Heart left ventricle (tissue), 16 donors: ENCODE data around the gene CEP131. TPM values are rescaled to one million over a fixed set of nuclear protein-coding genes. Genes with fewer than 3 reads are reported as not detected.
A peak's percentile ranks its signal among the peaks of the same experiment; 100 is the strongest.

Experiments
- ATAC-seq, 4 donors: fragments of 200-7000 bp; cut with Tn5 transposase; one replicate each; pipeline ENCODE4 v1.9.1; 2020 to 2022; ENCODE audit warnings: moderate library complexity in 4 of 4, mild to moderate bottlenecking in 3 of 4, moderate number of reproducible peaks in 1 of 4
- DNase-seq, 5 donors: peaks; one replicate each; pipeline ENCODE4 v3.0.0-alpha.2; 2020
- H3K27ac ChIP-seq, 12 donors: fragments of 200-600 bp; sonication (generic) in 4 of 12; one replicate each; pipeline versions ENCODE4 v1.5.0 to v1.8.0; 2016 to 2022; ENCODE audit warnings: mild to moderate bottlenecking in 2 of 12
- H3K27me3 ChIP-seq, 9 donors: fragments of 200-600 bp; sonication (generic) in 2 of 9; one replicate each; pipeline versions ENCODE4 v1.5.1 to v1.8.0; 2016 to 2022; ENCODE audit warnings: mild to moderate bottlenecking in 3 of 9
- H3K36me3 ChIP-seq, 9 donors: fragments of 200-600 bp; sonication (generic) in 2 of 9; one replicate each; pipeline versions ENCODE4 v1.5.0 to v1.8.0; 2018 to 2022; ENCODE audit warnings: mild to moderate bottlenecking in 2 of 9
- H3K4me1 ChIP-seq, 12 donors: fragments of 200-600 bp; sonication (generic) in 4 of 12; one replicate each; pipeline versions ENCODE4 v1.5.0 to v1.8.0; 2016 to 2022; ENCODE audit warnings: mild to moderate bottlenecking in 3 of 12
- H3K4me3 ChIP-seq, 12 donors: fragments of 200-600 bp; sonication (generic) in 4 of 12; one replicate each; pipeline versions ENCODE4 v1.5.0 to v1.8.0; 2017 to 2022; ENCODE audit warnings: mild to moderate bottlenecking in 9 of 12, moderate library complexity in 4 of 12
- H3K9me3 ChIP-seq, 12 donors: fragments of 200-600 bp; sonication (generic) in 4 of 12; one replicate each; pipeline versions ENCODE4 v1.5.0 to v1.8.0; 2016 to 2022; ENCODE audit warnings: mild to moderate bottlenecking in 1 of 12
- POLR2A ChIP-seq, 2 donors: fragments of 450-650 bp; IDR thresholded peaks; one replicate each; pipeline ENCODE4 v1.6.1; 2017; ENCODE audit warnings: antibody characterized with exemption in 2 of 2, mild to moderate bottlenecking in 2 of 2, moderate library complexity in 2 of 2
- WGBS, 4 donors: extraction: QIAGEN DNeasy Blood & Tissue Kit in 2 of 4; methylation state at CpG; one replicate each; pipeline versions ENCODE4 v1.1.5 to v1.1.7; 2013 to 2018; 5-methylcytosine and 5-hydroxymethylcytosine counted together
- intact Hi-C, 10 donors: fragments of 100-400 bp; cut with DNase I; formaldehyde crosslinking; loops; one replicate each; pipeline versions ENCODE4 v1.11.1 to v1.14.2; 2022
- polyA plus RNA-seq, 2 donors: library from polyadenylated mRNA; stranded (reverse); fragments of 200-250 nt; gene quantifications; one replicate each; pipeline ENCODE4 v1.2.3, GENCODE V29; 2013
- total RNA-seq, 9 donors: library from RNA; depleted of rRNA in 2 of 9; stranded (reverse); fragments of >200 nt in 2 of 9; fragmentation: NEBNext Ultra II Directional in 3 of 9; extraction: Animal tissue kit (Norgen Biotek cat#: 25700) in 3 of 9; gene quantifications; one replicate each; pipeline versions ENCODE4 v1.1.0 to v1.2.4, GENCODE V29; 2016 to 2023
- TF ChIP-seq, protein P1 (sequence below), 12 donors: fragments of 200-600 bp; sonication (generic) in 4 of 12; IDR thresholded peaks; one replicate each; pipeline versions ENCODE4 v1.5.0 to v1.8.0; 2018 to 2022; ENCODE audit warnings: antibody characterized with exemption in 12 of 12, mild to moderate bottlenecking in 5 of 12
- donor health status: ischemic (EF 13 %, LVEDD 7.1; RV severe dilation, severe dysfunction).
- donor health status: healthy with polysubstance abuse.
- donor health status: DM: no; HTN: yes; CAD: no.
- donor health status: DM: no; HTN: no; CAD: no.
- donor health status: ischemic (EF 25% LVEDD 6.9; RV normal size, moderate dysfunction).
- donor health status: ischemic (EF 25% LVEDD 5.7; RV mildly dilated, moderate dysfunction).
- donor health status: healthy.
- donor health status: DM: yes; HTN: yes; CAD: no.
- donor health status: ischemic (EF 35%, LVEDD 5.7; RV mildly dilated, moderate dysfunction).
- donor health status: nonischemic (EF 11% LVEDD 7.7; RV severe dilation, severe dysfunction).
- donor health status: DM: yes; HTN: yes; CAD: no.
- donor health status: PGD.
- donor health status: ischemic (EF 29% LVEDD 5.4; RV normal size, mild dysfunction).
- donor health status: nonischemic (EF 23%, LVEDD 6.1; RV moderate dilation, normal function).

Gene CEP131
- total and polyA plus RNA-seq, 11 donors, result 7.0 to 15.8 (median 8.9) TPM

DNA sequence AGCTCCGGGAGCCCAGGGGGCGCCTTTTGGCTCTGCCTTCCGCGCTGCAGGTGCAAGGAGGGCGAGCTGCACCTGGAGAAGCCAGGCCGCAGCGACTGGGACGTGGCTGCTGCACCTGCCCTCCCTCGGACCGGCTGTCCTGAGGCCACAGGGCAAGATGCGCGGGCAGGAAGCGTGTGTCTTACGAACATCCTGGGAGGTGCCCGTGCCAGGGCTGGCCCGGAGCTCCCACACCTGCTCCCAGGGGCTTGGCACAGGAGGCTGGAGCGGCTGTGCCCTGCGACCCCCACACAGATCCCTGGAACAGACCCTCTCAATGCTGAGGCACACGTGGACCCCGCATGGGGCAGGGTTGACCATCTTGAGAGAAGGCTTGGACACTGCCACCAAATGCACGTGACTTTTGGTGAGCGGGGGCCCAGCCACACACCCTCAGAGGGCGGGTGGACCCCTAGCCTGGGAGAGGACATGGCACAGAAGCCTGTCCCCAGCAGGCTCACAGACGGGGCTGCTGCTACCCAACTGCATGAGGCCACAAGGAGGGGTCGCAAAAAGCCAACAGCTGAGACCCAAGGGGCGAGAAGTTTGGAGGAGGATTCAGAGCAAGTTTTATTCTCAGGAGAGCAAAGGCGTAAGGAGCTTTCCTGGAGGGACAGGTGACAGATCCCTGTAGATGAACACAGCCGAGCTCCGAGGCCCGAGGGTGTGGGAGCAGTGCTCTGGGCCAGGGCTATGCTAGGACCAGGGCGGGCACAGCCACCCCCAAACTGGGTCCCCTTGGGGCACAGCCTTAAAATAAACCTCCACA lies 27.7 kb upstream of the CEP131 start:
- Histone ChIP-seq H3K9me3 (no peaks in the 10 kb centered on the region), H3K27ac (no peak overlapping the region), H3K27me3 (no peaks in the 10 kb centered on the region), H3K4me1 (peaks cover 3 to 18% (median 10%) of the 10 kb centered on the region in 12 donors), H3K36me3 (peaks cover 0 to 56% (median 20%) of the 10 kb centered on the region in 9 donors), H3K4me3 (no peak overlapping the region)
- no peak for TF ChIP-seq POLR2A (IDR thresholded peaks at IDR 0.05)
- TF ChIP-seq, protein P1, sequence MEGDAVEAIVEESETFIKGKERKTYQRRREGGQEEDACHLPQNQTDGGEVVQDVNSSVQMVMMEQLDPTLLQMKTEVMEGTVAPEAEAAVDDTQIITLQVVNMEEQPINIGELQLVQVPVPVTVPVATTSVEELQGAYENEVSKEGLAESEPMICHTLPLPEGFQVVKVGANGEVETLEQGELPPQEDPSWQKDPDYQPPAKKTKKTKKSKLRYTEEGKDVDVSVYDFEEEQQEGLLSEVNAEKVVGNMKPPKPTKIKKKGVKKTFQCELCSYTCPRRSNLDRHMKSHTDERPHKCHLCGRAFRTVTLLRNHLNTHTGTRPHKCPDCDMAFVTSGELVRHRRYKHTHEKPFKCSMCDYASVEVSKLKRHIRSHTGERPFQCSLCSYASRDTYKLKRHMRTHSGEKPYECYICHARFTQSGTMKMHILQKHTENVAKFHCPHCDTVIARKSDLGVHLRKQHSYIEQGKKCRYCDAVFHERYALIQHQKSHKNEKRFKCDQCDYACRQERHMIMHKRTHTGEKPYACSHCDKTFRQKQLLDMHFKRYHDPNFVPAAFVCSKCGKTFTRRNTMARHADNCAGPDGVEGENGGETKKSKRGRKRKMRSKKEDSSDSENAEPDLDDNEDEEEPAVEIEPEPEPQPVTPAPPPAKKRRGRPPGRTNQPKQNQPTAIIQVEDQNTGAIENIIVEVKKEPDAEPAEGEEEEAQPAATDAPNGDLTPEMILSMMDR (IDR thresholded peaks at IDR 0.05), result no peak
- ATAC-seq (no peak), DNase-seq (peak in 2 of 5 donors; percentile 26 to 49)
- intact Hi-C loops, result loop anchor here (5.0 to 10.0 kb wide), 5 partner anchors 42 to 354 kb away; no protein-coding TSS in a partner anchor
- WGBS, 4 donors, result 89 to 94% (median 93%) methylated on average over 19 to 31 of the region's 31 CpGs

DNA sequence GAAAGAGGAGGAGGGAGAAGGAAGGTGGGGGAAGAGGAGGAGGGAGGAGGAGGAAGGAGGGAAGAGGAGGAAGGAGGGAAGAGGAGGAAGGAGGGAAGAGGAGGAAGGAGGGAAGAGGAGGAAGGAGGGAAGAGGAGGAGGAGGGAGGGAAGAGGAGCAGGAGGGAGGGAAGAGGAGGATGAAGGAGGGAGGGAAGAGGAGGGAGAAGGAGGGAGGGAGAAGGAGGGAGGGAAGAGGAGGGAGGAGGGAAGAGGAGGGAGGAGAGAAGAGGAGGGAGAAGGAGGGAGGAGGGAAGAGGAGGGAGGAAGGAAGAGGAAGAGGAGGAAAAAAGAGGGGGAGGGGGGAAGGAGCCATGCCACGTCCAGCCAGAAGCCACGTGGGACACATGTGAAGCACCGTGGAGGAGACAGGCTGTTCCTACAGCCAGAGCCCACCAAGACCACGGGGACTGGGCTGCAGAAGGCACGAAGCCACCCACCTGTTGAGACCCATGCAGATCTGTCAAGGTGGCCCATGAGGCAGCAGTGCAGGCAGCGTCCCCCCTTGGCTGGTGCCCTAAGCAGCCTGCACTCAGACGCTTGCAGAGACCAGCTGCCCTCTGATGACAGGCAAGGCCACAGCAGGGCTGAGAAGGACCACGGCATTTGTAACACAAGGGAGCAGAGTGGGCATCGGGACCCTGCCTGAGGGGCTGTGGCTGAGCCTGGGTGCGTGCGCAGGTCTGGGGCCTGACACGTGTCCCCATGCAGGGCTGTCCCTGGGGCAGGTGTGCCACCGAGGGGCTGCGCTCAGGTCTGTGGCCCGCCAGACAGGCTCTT lies 26.7 kb upstream of the CEP131 start:
- Histone ChIP-seq H3K27ac (no peak overlapping the region), H3K4me3 (no peak overlapping the region), H3K9me3 (no peaks in the 10 kb centered on the region), H3K27me3 (no peaks in the 10 kb centered on the region), H3K36me3 (peaks cover 0 to 64% (median 20%) of the 10 kb centered on the region in 9 donors), H3K4me1 (peaks cover 0 to 12% (median under 1%) of the 10 kb centered on the region in 12 donors)
- intact Hi-C loops, result loop anchor here (5.0 to 10.0 kb wide), 6 partner anchors 43 to 355 kb away; partner anchors contain the start of gene BAIAP2 (in 1 of the 10)
- no peak for TF ChIP-seq POLR2A (IDR thresholded peaks at IDR 0.05)
- TF ChIP-seq, protein P1 (IDR thresholded peaks at IDR 0.05), result no peak
- 85 to 93% (median 92%) methylated on average over 14 to 15 of the region's 15 CpGs for WGBS, 4 donors
- DNase-seq (peak in 2 of 5 donors; percentile 13 to 50), ATAC-seq (no peak)

DNA sequence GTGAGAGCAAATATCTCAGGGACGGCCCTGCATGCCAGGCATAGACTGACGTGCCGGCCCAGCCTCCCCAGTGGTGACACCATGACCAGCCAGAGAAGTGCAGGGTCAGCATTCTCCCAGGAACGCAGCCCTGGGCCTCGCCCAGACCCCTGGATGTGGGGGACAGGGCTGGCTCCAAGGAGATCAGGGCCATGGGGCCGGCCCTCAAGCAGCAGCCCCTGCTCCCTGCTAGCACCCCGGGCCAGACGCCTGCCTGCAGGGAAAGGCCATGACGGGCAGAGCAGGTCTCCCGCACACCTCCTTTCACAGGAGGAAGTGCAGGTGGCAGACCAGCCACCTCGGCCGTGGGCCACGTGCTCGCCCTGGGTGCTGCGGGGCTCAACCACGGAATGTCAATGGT lies 25.9 kb upstream of the CEP131 start:
- intact Hi-C loops, result loop anchor here in 1 of 10 donors (10.0 kb wide), 1 partner anchor 214 kb away; the partner anchor contains the start of gene BAIAP2
- peaks cover 0 to 12% (median 0%) of the 10 kb centered on the region in 12 donors for H3K4me1 ChIP-seq
- H3K36me3 ChIP-seq, result peaks cover 0 to 64% (median 20%) of the 10 kb centered on the region in 9 donors
- no peak overlapping the region for H3K4me3 ChIP-seq
- TF ChIP-seq, protein P1 (IDR thresholded peaks at IDR 0.05), result no peak
- TF ChIP-seq POLR2A (IDR thresholded peaks at IDR 0.05), result no peak
- ATAC-seq (no peak), DNase-seq (peak in 2 of 5 donors; percentile 13 to 49)
- no peaks in the 10 kb centered on the region for H3K9me3 ChIP-seq
- H3K27ac ChIP-seq, result no peak overlapping the region
- 81 to 88% (median 85%) methylated on average over 11 to 16 of the region's 16 CpGs for WGBS, 4 donors
- H3K27me3 ChIP-seq, result no peaks in the 10 kb centered on the region
